Keratinocyte (primary cell): ENCODE results near the gene LHX2. TPM values are rescaled to one million over a fixed set of nuclear protein-coding genes. Genes with fewer than 3 reads are reported as not detected.

Source experiments
- DNase-seq: peaks from one replicate; pipeline ENCODE4 v3.0.0-alpha.2; 2011; ENCODE audit warnings: low read depth, missing footprints, low spot score
- FAIRE-seq: peaks from 2 replicates; lab custom pipeline; 2011; peaks lifted over from hg19 to GRCh38; lab: Jason Lieb, UNC
- H2AFZ ChIP-seq: 2 replicates; pipeline ENCODE4 v1.6.0; 2012; ENCODE audit warnings: low read length, control low read depth, inconsistent platforms; ENCODE audit not compliant: control insufficient read depth
- H3K27ac ChIP-seq: 2 replicates; pipeline ENCODE4 v1.5.1; 2011; ENCODE audit warnings: low read length; ENCODE audit not compliant: control insufficient read depth, insufficient read depth
- H3K27me3 ChIP-seq: 3 replicates; pipeline ENCODE4 v1.6.0; 2011; ENCODE audit warnings: low read length; ENCODE audit not compliant: control insufficient read depth, insufficient read depth; ENCODE audit errors: extremely low read depth
- H3K36me3 ChIP-seq, 2 experiments: 2 replicates in 1 of 2; 3 replicates in 1 of 2; pipeline ENCODE4 v1.5.1; 2011; ENCODE audit warnings: low read length in 2 of 2, mild to moderate bottlenecking in 1 of 2; ENCODE audit not compliant: control insufficient read depth in 2 of 2, insufficient read depth in 2 of 2; ENCODE audit errors: extremely low read depth in 1 of 2
- H3K4me1 ChIP-seq: 3 replicates; pipeline ENCODE4 v1.5.1; 2011; ENCODE audit warnings: low read length; ENCODE audit not compliant: control insufficient read depth, insufficient read depth; ENCODE audit errors: extremely low read depth
- H3K4me2 ChIP-seq: 3 replicates; pipeline ENCODE4 v1.6.0; 2011; ENCODE audit warnings: low read depth, low read length; ENCODE audit not compliant: control insufficient read depth, insufficient read depth; ENCODE audit errors: extremely low read depth
- H3K4me3 ChIP-seq, 3 experiments: fragments of 200-600 bp in 1 of 3; sonication (generic) in 1 of 3; 2 replicates in 2 of 3; 3 replicates in 1 of 3; pipeline ENCODE4 v1.5.1; 2011 to 2016; ENCODE audit warnings: low read length in 3 of 3, mild to moderate bottlenecking in 3 of 3, control low read depth in 2 of 3, inconsistent platforms in 1 of 3, low read depth in 1 of 3, mixed read lengths in 1 of 3, mixed run types in 1 of 3, moderate library complexity in 1 of 3; ENCODE audit not compliant: control insufficient read depth in 2 of 3, insufficient read depth in 2 of 3; ENCODE audit errors: extremely low read depth in 1 of 3
- H3K79me2 ChIP-seq: 2 replicates; pipeline ENCODE4 v1.6.0; 2012; ENCODE audit warnings: low read length; ENCODE audit not compliant: control insufficient read depth, insufficient read depth
- H3K9ac ChIP-seq: 3 replicates; pipeline ENCODE4 v1.6.0; 2011; ENCODE audit warnings: low read length; ENCODE audit not compliant: control insufficient read depth, insufficient read depth; ENCODE audit errors: extremely low read depth
- H3K9me1 ChIP-seq: 3 replicates; pipeline ENCODE4 v1.6.0; 2011; ENCODE audit warnings: low read length; ENCODE audit not compliant: control insufficient read depth, insufficient read depth; ENCODE audit errors: extremely low read depth
- H3K9me3 ChIP-seq: 2 replicates; pipeline ENCODE4 v1.5.1; 2012; ENCODE audit warnings: low read depth, low read length; ENCODE audit not compliant: control insufficient read depth
- H4K20me1 ChIP-seq: 3 replicates; pipeline ENCODE4 v1.6.0; 2011; ENCODE audit warnings: low read length; ENCODE audit not compliant: control insufficient read depth, insufficient read depth; ENCODE audit errors: extremely low read depth
- CTCF ChIP-seq, 3 experiments: IDR thresholded peaks in 1 of 3; conservative IDR thresholded peaks in 1 of 3; optimal IDR thresholded peaks in 1 of 3; 2 replicates in 2 of 3; 3 replicates in 1 of 3; pipeline versions ENCODE3 to v1.5.1; 2011; ENCODE audit warnings: low read length in 3 of 3, mild to moderate bottlenecking in 3 of 3, moderate library complexity in 2 of 3, control low read depth in 1 of 3, inconsistent platforms in 1 of 3; ENCODE audit not compliant: insufficient read depth in 2 of 3; ENCODE audit errors: extremely low read depth in 1 of 3
- EZH2 ChIP-seq: IDR thresholded peaks from one replicate; pipeline ENCODE4 v1.6.1; 2012; ENCODE audit warnings: inconsistent platforms, mild to moderate bottlenecking, low read length, moderate library complexity
- dilution Hi-C: fragments of 300-500 bp; cut with MboI; formaldehyde crosslinking; loops from one replicate; pipeline ENCODE4 v1.7.0; 2020; ENCODE audit warnings: low sequenced_read_pairs; ENCODE audit not compliant: extremely low pct_ligation_motif_present
- polyA plus RNA-seq, 5 experiments: library from polyadenylated mRNA; depleted of rRNA in 3 of 5; stranded (reverse) in 3 of 5; stranded (forward) in 1 of 5; unstranded in 1 of 5; fragments of >200 nt; gene quantifications; 1 replicate in 1 of 5; 2 replicates in 3 of 5; 3 replicates in 1 of 5; pipeline versions ENCODE4 v1.2.1 to v1.2.3, GENCODE V29; 2011 to 2012; ENCODE audit warnings: missing spikeins in 2 of 5, low read depth in 1 of 5, low replicate concordance in 1 of 5

LHX2 gene
- polyA plus RNA-seq, 1 donor (not counting 4 experiments of a cell fraction or from before 2014, with no cell fraction given), result 0.07 TPM

GRCh38 chr9:124045076-124045829 lies 33.7 kb downstream of the LHX2 start:
- Histone ChIP-seq H3K36me3 (no peaks in the 10 kb centered on the region), H2AFZ (peak overlapping the region; percentile 64), H3K79me2 (no peaks in the 10 kb centered on the region), H3K4me3 (peak overlapping the region in 2 of 3 experiments; percentile 24 to 33), H3K4me1 (peaks cover 11% of the 10 kb centered on the region), H3K9me3 (no peaks in the 10 kb centered on the region), H4K20me1 (no peaks in the 10 kb centered on the region), H3K27me3 (peaks cover 26% of the 10 kb centered on the region), H3K9me1 (no peaks in the 10 kb centered on the region), H3K4me2 (peak overlapping the region; percentile 57), H3K27ac (no peak overlapping the region), H3K9ac (peak overlapping the region; percentile 51)
- TF ChIP-seq EZH2 (no peak), CTCF (optimal IDR thresholded peaks at IDR 0.05 in 1 of 3, IDR thresholded peaks at IDR 0.05 in 1 of 3, conservative IDR thresholded peaks at IDR 0.05 in 1 of 3; ENCODE audit: extremely low read depth in 1 of 3, insufficient read depth in 2 of 3, low read length in 3 of 3) (no peak)
- no peak for FAIRE-seq
- dilution Hi-C loops, result no loop called here
- no peak for DNase-seq

- no peaks in the 10 kb centered on the region for H3K79me2 ChIP-seq
- peak overlapping the region; percentile 51 for H3K9ac ChIP-seq
- peak overlapping the region in 2 of 3 experiments; percentile 31 to 33 for H3K4me3 ChIP-seq
- H4K20me1 ChIP-seq, result no peaks in the 10 kb centered on the region
- dilution Hi-C loops, result no loop called here
- H3K27me3 ChIP-seq, result peaks cover 22% of the 10 kb centered on the region
- FAIRE-seq (no peak), DNase-seq (no peak)
- TF ChIP-seq EZH2 (peak; percentile 9), CTCF (optimal IDR thresholded peaks at IDR 0.05 in 1 of 3, IDR thresholded peaks at IDR 0.05 in 1 of 3, conservative IDR thresholded peaks at IDR 0.05 in 1 of 3; ENCODE audit: extremely low read depth in 1 of 3, insufficient read depth in 2 of 3, low read length in 3 of 3) (no peak)
- H2AFZ ChIP-seq, result no peak overlapping the region
- H3K4me2 ChIP-seq, result peak overlapping the region; percentile 57
- no peaks in the 10 kb centered on the region for H3K36me3 ChIP-seq
- peaks cover 11% of the 10 kb centered on the region for H3K4me1 ChIP-seq
- H3K27ac ChIP-seq, result no peak overlapping the region
- H3K9me1 ChIP-seq, result no peaks in the 10 kb centered on the region
- H3K9me3 ChIP-seq, result no peaks in the 10 kb centered on the region
These were observed 34.2 kb downstream of the LHX2 start for GRCh38 chr9:124045830-124046177.
